DOHH2 (cell line): ENCODE data around the gene ZBTB5.
A peak's percentile ranks its signal among the peaks of the same experiment; 100 is the strongest.

Experiments
- H3F3A ChIP-seq: fragments of 200-600 bp; sonication (generic), shearing (Covaris generic); 2 replicates; pipeline ENCODE4 v1.6.0; 2016; ENCODE audit warnings: antibody characterized with exemption, mild to moderate bottlenecking; ENCODE audit not compliant: control insufficient read depth, insufficient read depth
- H3K27ac ChIP-seq: fragments of 200-600 bp; sonication (generic); 2 replicates; pipeline ENCODE4 v1.5.1; 2014; ENCODE audit warnings: low read depth, mild to moderate bottlenecking, low read length, moderate library complexity
- H3K27me3 ChIP-seq: fragments of 200-600 bp; sonication (generic); 2 replicates; pipeline ENCODE4 v1.6.1; 2014; ENCODE audit warnings: mild to moderate bottlenecking, low read length, mixed read lengths; ENCODE audit not compliant: control insufficient read depth
- H3K36me3 ChIP-seq: fragments of 200-600 bp; sonication (generic); 2 replicates; pipeline ENCODE4 v1.6.1; 2014; ENCODE audit warnings: mild to moderate bottlenecking, low read length, moderate library complexity, mixed read lengths; ENCODE audit not compliant: control insufficient read depth
- H3K4me1 ChIP-seq: fragments of 200-600 bp; sonication (generic); 2 replicates; pipeline ENCODE4 v1.6.1; 2014; ENCODE audit warnings: mild to moderate bottlenecking, low read length, mixed read lengths; ENCODE audit not compliant: control insufficient read depth
- H3K4me2 ChIP-seq: fragments of 200-600 bp; sonication (generic); 2 replicates; pipeline ENCODE4 v1.6.0; 2014; ENCODE audit warnings: mild to moderate bottlenecking, low read length, moderate library complexity
- H3K4me3 ChIP-seq: fragments of 200-600 bp; sonication (generic); 2 replicates; pipeline ENCODE4 v1.5.1; 2014; ENCODE audit warnings: mild to moderate bottlenecking, low read length, mixed read lengths
- H3K79me2 ChIP-seq: fragments of 200-600 bp; sonication (generic); 2 replicates; pipeline ENCODE4 v1.6.1; 2014; ENCODE audit warnings: mild to moderate bottlenecking, low read length, mixed read lengths; ENCODE audit not compliant: control insufficient read depth
- H3K9me2 ChIP-seq: fragments of 200-600 bp; sonication (generic); replicated peaks from 2 replicates; pipeline ENCODE4 v1.6.1; 2014; ENCODE audit warnings: mild to moderate bottlenecking, low read length, mixed read lengths; ENCODE audit not compliant: control insufficient read depth
- H3K9me3 ChIP-seq: fragments of 200-600 bp; sonication (generic); 2 replicates; pipeline ENCODE4 v1.6.1; 2014; ENCODE audit warnings: antibody characterized with exemption, low read length, mixed read lengths; ENCODE audit not compliant: control insufficient read depth, insufficient read depth
- H4K20me1 ChIP-seq: fragments of 200-600 bp; sonication (generic); 2 replicates; pipeline ENCODE4 v1.6.0; 2014; ENCODE audit warnings: low read depth, mild to moderate bottlenecking, antibody characterized with exemption, low read length, moderate library complexity; ENCODE audit not compliant: control insufficient read depth, insufficient read depth
- EZH2phosphoT487 ChIP-seq: fragments of 200-600 bp; sonication (generic); IDR thresholded peaks from 2 replicates; pipeline ENCODE4 v1.6.1; 2017; ENCODE audit warnings: borderline replicate concordance, mild to moderate bottlenecking, antibody characterized with exemption, low read length, moderate library complexity, mixed read lengths
- TF ChIP-seq, protein P1 (sequence below): fragments of 200-600 bp; sonication (generic); IDR thresholded peaks from one replicate; pipeline ENCODE4 v1.5.1; 2014; ENCODE audit warnings: antibody characterized with exemption, mild to moderate bottlenecking, low read depth, low read length; ENCODE audit not compliant: poor library complexity, severe bottlenecking

Gene ZBTB5

DNA sequence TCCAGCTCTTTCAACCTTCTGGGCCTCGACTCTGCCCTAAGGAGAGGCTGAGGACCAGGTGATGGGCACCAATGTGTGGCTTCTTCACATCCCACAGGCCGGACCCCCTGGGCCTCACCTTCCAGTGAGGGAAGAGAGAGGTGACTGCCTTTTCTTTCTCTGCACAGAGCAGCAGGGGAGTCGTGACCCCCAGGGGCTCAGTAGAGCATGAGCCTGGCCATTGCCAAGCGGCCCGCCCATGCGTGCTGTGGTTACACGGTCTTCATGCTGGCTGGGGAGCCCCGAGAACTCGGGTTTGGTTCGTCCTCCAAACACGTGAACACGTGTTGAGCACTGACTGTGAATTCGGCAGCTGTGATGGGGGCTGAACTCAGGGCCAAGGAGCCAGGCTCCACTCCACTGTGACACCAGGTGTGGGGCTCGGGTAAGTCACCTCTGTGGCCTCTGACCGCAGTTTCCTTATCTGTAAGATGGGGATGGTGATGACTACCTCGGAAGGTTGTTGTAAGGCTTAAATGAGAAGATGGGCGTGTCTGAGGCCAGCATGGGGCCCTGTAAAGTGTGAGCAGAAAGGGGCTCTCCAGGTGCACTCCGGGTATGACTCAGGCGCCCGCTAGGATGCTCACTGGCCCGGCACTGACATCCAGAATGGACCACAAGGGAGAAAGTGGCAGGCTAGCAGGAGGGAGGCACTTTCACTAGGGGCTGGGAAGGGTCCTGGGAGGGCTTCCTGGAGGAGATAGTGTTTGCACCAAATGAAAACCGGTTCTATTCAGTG is 56.1 kb downstream of the ZBTB5 start:
- Histone ChIP-seq H3K27me3 (no peaks in the 10 kb centered on the region), H3F3A (peaks cover 64% of the 10 kb centered on the region), H3K4me2 (peak overlapping the region; percentile 93), H3K4me1 (peaks cover 94% of the 10 kb centered on the region), H3K36me3 (peaks cover 58% of the 10 kb centered on the region), H3K4me3 (peak overlapping the region; percentile 78), H3K9me2 (no peaks in the 10 kb centered on the region), H4K20me1 (no peaks in the 10 kb centered on the region), H3K9me3 (no peaks in the 10 kb centered on the region), H3K79me2 (peaks cover 60% of the 10 kb centered on the region), H3K27ac (peak overlapping the region; percentile 93)
- TF ChIP-seq, protein P1, sequence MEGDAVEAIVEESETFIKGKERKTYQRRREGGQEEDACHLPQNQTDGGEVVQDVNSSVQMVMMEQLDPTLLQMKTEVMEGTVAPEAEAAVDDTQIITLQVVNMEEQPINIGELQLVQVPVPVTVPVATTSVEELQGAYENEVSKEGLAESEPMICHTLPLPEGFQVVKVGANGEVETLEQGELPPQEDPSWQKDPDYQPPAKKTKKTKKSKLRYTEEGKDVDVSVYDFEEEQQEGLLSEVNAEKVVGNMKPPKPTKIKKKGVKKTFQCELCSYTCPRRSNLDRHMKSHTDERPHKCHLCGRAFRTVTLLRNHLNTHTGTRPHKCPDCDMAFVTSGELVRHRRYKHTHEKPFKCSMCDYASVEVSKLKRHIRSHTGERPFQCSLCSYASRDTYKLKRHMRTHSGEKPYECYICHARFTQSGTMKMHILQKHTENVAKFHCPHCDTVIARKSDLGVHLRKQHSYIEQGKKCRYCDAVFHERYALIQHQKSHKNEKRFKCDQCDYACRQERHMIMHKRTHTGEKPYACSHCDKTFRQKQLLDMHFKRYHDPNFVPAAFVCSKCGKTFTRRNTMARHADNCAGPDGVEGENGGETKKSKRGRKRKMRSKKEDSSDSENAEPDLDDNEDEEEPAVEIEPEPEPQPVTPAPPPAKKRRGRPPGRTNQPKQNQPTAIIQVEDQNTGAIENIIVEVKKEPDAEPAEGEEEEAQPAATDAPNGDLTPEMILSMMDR, result no peak
- no peak for TF ChIP-seq EZH2phosphoT487

DNA sequence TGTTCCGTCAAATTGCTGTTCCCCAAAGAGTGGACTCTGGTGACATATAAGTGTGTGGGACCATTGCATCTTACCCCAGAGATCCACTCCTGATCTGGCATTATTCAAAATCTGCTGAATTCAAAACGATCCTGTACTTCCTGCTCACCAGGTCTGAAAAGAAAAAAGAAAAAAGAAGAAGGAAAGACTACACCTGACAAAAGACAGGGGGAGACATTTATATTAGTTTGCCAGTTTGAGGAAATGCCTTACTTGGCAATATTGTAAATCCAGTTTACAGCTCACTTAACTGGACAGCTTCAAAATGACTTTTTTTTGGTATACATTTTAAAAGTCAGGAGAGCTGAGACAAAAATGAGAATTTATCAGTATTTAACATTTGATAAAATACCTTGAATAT is 57.8 kb downstream of the ZBTB5 start:
- peak overlapping the region; percentile 78 for H3K4me3 ChIP-seq
- H3K79me2 ChIP-seq, result peaks cover 54% of the 10 kb centered on the region
- H3K27me3 ChIP-seq, result no peaks in the 10 kb centered on the region
- no peaks in the 10 kb centered on the region for H3K9me3 ChIP-seq
- no peaks in the 10 kb centered on the region for H4K20me1 ChIP-seq
- peak overlapping the region; percentile 93 for H3K4me2 ChIP-seq
- peak overlapping the region; percentile 93 for H3K27ac ChIP-seq
- peaks cover 76% of the 10 kb centered on the region for H3F3A ChIP-seq
- H3K4me1 ChIP-seq, result peaks cover 97% of the 10 kb centered on the region
- H3K36me3 ChIP-seq, result peaks cover 55% of the 10 kb centered on the region
- no peak for TF ChIP-seq EZH2phosphoT487
- TF ChIP-seq, protein P1, result peak; percentile 53
- H3K9me2 ChIP-seq, result no peaks in the 10 kb centered on the region

DNA sequence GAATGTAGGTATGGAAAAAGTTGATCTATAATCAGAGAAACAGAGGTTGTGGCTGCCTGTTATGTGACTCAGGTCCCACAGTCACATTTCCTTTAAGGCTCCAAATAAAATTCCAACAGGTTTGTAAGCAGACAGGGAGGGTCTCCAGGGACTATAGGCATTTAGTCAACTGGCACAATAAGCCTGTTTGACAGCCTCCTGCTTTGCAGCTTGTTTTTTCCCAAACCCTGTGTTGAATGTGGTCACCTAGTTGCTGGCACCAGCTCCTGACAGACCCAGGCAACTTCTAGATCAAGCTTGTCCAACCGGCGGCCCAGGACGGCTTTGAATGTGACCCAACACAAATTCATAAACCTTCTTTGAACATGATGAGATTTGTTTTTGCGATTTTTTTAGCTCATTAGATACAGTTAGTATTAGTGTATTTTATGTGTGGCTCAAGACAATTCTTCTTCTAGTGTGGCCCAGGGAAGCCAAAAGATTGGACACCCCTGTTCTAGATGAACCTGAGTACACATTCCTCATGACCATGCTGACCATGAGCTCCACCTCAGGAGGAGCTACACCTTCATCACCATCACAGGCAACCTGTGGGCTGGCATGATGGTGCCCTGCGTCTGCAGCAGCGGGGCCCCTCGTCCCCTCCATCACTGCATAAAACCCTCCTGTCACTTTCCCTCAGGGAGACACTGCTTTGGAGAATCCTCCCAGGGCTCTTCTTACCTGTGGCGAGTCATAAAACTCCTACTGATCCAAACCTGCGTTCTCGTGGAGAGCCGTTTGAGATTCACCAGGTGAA is 58.4 kb downstream of the ZBTB5 start:
- H3F3A ChIP-seq, result peaks cover 73% of the 10 kb centered on the region
- peak overlapping the region; percentile 78 for H3K4me3 ChIP-seq
- peak overlapping the region; percentile 93 for H3K27ac ChIP-seq
- peak overlapping the region; percentile 93 for H3K4me2 ChIP-seq
- H3K4me1 ChIP-seq, result peaks cover 97% of the 10 kb centered on the region
- H3K9me3 ChIP-seq, result no peaks in the 10 kb centered on the region
- no peaks in the 10 kb centered on the region for H4K20me1 ChIP-seq
- no peaks in the 10 kb centered on the region for H3K9me2 ChIP-seq
- H3K79me2 ChIP-seq, result peaks cover 49% of the 10 kb centered on the region
- TF ChIP-seq, protein P1, result no peak
- TF ChIP-seq EZH2phosphoT487, result no peak
- no peaks in the 10 kb centered on the region for H3K27me3 ChIP-seq
- peaks cover 50% of the 10 kb centered on the region for H3K36me3 ChIP-seq
